Measurements from ENCODE around the gene G6PC2.
A peak's percentile ranks its signal among the peaks of the same experiment; 100 is the strongest.

Gene G6PC2

DNA sequence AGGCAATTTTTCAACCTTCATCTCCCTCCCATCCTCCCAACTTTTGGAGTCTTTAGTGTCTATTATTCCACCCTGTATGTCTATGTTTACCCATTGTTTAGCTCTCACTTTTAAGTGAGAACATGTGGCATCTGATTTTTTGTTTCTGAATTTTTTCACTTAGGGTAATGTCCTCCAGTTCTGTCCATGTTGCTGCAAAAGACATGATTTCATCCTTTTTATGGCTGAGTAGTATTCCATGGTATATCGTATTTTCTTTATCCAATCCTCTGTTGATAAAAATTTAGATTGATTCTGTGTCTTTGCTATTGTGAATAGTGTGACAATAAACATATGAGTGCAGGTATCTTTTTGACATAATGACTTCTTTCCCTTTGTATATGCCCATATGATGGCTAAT is 48.2 kb downstream of the G6PC2 start:
- TF ChIP-seq ZNF8 (CRISPR knock-in tag; IDR thresholded peaks at IDR 0.05) (peak; percentile 55; the same call in 1 of the 2 replicates), TCF4 (CRISPR knock-in tag; IDR thresholded peaks at IDR 0.05; ENCODE audit: borderline replicate concordance) (no peak), POU6F1 (CRISPR knock-in tag; IDR thresholded peaks at IDR 0.05; ENCODE audit: borderline replicate concordance, low read depth) (no peak)

DNA sequence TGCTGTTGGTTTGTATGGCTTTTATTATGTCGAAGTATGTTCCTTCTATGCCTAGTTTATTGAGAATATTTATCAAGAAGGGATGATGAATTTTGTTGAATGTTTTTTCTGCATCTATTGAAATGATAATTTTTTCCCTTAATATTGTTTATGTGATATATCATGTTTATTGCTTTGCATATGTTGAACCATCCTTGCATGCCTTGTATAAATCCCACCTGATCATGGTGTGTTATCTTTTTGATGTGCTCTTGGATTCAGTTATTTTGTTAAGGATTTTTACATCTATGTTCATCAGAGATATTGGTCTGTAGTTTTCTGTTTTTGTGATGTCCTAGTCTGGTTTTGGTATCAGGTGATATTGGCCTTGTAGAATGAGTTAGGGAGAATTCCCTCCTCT is 50.8 kb downstream of the G6PC2 start:
- TF ChIP-seq SNAI2 (CRISPR knock-in tag; IDR thresholded peaks at IDR 0.05) (no peak), ARNTL (CRISPR knock-in tag; IDR thresholded peaks at IDR 0.05; ENCODE audit: borderline replicate concordance, low read depth) (no peak), ZNF565 (CRISPR knock-in tag; conservative IDR thresholded peaks at IDR 0.05; ENCODE audit: low read depth) (no peak), ZC3H10 (CRISPR knock-in tag; IDR thresholded peaks at IDR 0.05) (no peak), ESRRG (CRISPR knock-in tag; IDR thresholded peaks at IDR 0.05) (no peak), BACH2 (CRISPR knock-in tag; IDR thresholded peaks at IDR 0.05; ENCODE audit: borderline replicate concordance) (no peak), GLIS3 (CRISPR knock-in tag; IDR thresholded peaks at IDR 0.05) (no peak), ISL1 (CRISPR knock-in tag; IDR thresholded peaks at IDR 0.05) (no peak), POU6F1 (CRISPR knock-in tag; IDR thresholded peaks at IDR 0.05; ENCODE audit: borderline replicate concordance, low read depth) (no peak), OSR1 (CRISPR knock-in tag; IDR thresholded peaks at IDR 0.05) (no peak), TSHZ2 (CRISPR knock-in tag; IDR thresholded peaks at IDR 0.05) (no peak), CSDC2 (CRISPR knock-in tag; IDR thresholded peaks at IDR 0.05) (no peak), TOX (CRISPR knock-in tag; IDR thresholded peaks at IDR 0.05; ENCODE audit: borderline replicate concordance) (no peak), RARB (CRISPR knock-in tag; IDR thresholded peaks at IDR 0.05) (no peak), ZNF70 (CRISPR knock-in tag; IDR thresholded peaks at IDR 0.05) (no peak), ZFP30 (CRISPR knock-in tag; IDR thresholded peaks at IDR 0.05) (no peak)
- TF ChIP-seq, protein P1, sequence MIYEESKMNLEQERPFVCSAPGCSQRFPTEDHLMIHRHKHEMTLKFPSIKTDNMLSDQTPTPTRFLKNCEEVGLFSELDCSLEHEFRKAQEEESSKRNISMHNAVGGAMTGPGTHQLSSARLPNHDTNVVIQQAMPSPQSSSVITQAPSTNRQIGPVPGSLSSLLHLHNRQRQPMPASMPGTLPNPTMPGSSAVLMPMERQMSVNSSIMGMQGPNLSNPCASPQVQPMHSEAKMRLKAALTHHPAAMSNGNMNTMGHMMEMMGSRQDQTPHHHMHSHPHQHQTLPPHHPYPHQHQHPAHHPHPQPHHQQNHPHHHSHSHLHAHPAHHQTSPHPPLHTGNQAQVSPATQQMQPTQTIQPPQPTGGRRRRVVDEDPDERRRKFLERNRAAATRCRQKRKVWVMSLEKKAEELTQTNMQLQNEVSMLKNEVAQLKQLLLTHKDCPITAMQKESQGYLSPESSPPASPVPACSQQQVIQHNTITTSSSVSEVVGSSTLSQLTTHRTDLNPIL (CRISPR knock-in tag; IDR thresholded peaks at IDR 0.05; ENCODE audit: low read depth), result no peak
- no peak for ATAC-seq

More for the DNA sequence above, 48.2 kb downstream of the G6PC2 start:
- ATAC-seq, result no peak

DNA sequence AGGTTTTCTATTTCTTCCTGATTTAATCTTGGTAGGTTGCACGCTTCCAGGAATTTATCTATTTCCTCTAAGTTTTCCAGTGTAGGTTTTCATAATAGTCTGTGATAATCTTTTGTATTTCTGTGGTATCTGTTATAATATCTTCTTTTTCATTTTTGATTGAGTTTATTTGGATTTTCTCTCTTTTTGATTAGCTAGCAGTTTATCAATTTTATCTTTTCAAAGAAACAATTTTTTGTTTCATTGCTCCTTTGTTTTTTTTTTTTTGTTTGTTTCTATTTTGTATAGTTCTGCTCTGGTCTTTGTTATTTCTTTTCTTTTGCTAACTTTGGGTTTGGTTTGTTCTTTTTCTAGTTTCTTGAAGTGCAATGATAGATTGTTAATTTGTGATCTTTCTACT is 51.3 kb downstream of the G6PC2 start:
- TF ChIP-seq RARB (CRISPR knock-in tag; IDR thresholded peaks at IDR 0.05) (no peak), PATZ1 (CRISPR knock-in tag; IDR thresholded peaks at IDR 0.05; ENCODE audit: borderline replicate concordance) (no peak), ESRRG (CRISPR knock-in tag; IDR thresholded peaks at IDR 0.05) (no peak), ARNTL (CRISPR knock-in tag; IDR thresholded peaks at IDR 0.05; ENCODE audit: borderline replicate concordance, low read depth) (no peak), OSR1 (CRISPR knock-in tag; IDR thresholded peaks at IDR 0.05) (no peak), PPARA (CRISPR knock-in tag; IDR thresholded peaks at IDR 0.05; ENCODE audit: borderline replicate concordance) (no peak), TCF4 (CRISPR knock-in tag; IDR thresholded peaks at IDR 0.05; ENCODE audit: borderline replicate concordance) (no peak), TOX (CRISPR knock-in tag; IDR thresholded peaks at IDR 0.05; ENCODE audit: borderline replicate concordance) (no peak)
- TF ChIP-seq, protein P1 (CRISPR knock-in tag; IDR thresholded peaks at IDR 0.05; ENCODE audit: low read depth), result no peak
- no peak for ATAC-seq
